Peyer's patch (tissue), 4 donors: Measurements from ENCODE around the gene TNS4. TPM values are rescaled to one million over a fixed set of nuclear protein-coding genes. Genes with fewer than 3 reads are reported as not detected.

Experiments used
- DNase-seq, 3 donors: peaks; one replicate each; pipeline ENCODE4 v3.0.0-alpha.2; 2017 to 2019
- H3K27ac ChIP-seq, 4 donors: fragments of 200-600 bp; sonication (generic); one replicate each; pipeline ENCODE4 v1.5.1; 2016 to 2019
- H3K27me3 ChIP-seq, 2 donors: fragments of 200-600 bp; sonication (generic); one replicate each; pipeline ENCODE4 v1.5.1; 2019
- H3K36me3 ChIP-seq, 3 donors: fragments of 200-600 bp; sonication (generic); one replicate each; pipeline ENCODE4 v1.5.1; 2016 to 2019
- H3K4me1 ChIP-seq, 4 donors: fragments of 200-600 bp; sonication (generic); one replicate each; pipeline ENCODE4 v1.5.1; 2016 to 2019
- H3K4me3 ChIP-seq, 4 donors: fragments of 200-600 bp; sonication (generic); 1 replicate in 3 of 4; 2 replicates in 1 of 4; pipeline ENCODE4 v1.5.1; 2016 to 2019; ENCODE audit warnings: mild to moderate bottlenecking in 1 of 4
- H3K9me3 ChIP-seq, 4 donors: fragments of 200-600 bp; sonication (generic); one replicate each; pipeline ENCODE4 v1.5.1; 2016 to 2019; ENCODE audit warnings: mild to moderate bottlenecking in 1 of 4
- CTCF ChIP-seq, 6 experiments: fragments of 450-650 bp in 4 of 6; fragments of 200-600 bp in 2 of 6; sonication (generic) in 1 of 6; IDR thresholded peaks; one replicate each; pipeline ENCODE4 v1.5.1; 2017 to 2019; ENCODE audit warnings: antibody characterized with exemption in 6 of 6, mild to moderate bottlenecking in 3 of 6, moderate library complexity in 1 of 6
- POLR2A ChIP-seq, 2 donors: fragments of 450-650 bp; IDR thresholded peaks; one replicate each; pipeline ENCODE4 v1.5.1; 2017; ENCODE audit warnings: antibody characterized with exemption in 2 of 2, mild to moderate bottlenecking in 2 of 2, moderate library complexity in 2 of 2
- total RNA-seq, 4 donors: library from RNA; depleted of rRNA; stranded (reverse); fragments of >200 nt; gene quantifications; one replicate each; pipeline ENCODE4 v1.1.0, GENCODE V29; 2016

The TNS4 gene
- total RNA-seq, 4 donors from 2014 or later, result 0.54 to 2.5 (median 1.7) TPM

GRCh38 chr17:40533896-40534295 lies 32.5 kb upstream of the TNS4 start:
- H3K4me1 ChIP-seq, result peaks cover 0 to 32% (median 19%) of the 10 kb centered on the region in 4 donors
- peak overlapping the region in 3 of 4 donors; percentile 2 to 32 (median 8) for H3K27ac ChIP-seq
- no peaks in the 10 kb centered on the region for H3K36me3 ChIP-seq
- H3K27me3 ChIP-seq, result no peaks in the 10 kb centered on the region
- TF ChIP-seq CTCF (IDR thresholded peaks at IDR 0.05), result no peak
- no peak for TF ChIP-seq POLR2A (IDR thresholded peaks at IDR 0.05)
- peak in 1 of 3 donors; percentile 15 for DNase-seq
- no peak overlapping the region for H3K4me3 ChIP-seq
- no peaks in the 10 kb centered on the region for H3K9me3 ChIP-seq

- Histone ChIP-seq H3K36me3 (no peaks in the 10 kb centered on the region), H3K4me1 (peaks cover 0 to 32% (median 19%) of the 10 kb centered on the region in 4 donors), H3K4me3 (no peak overlapping the region), H3K27me3 (no peaks in the 10 kb centered on the region), H3K27ac (peak overlapping the region in 3 of 4 donors; percentile 20 to 49 (median 31)), H3K9me3 (no peaks in the 10 kb centered on the region)
- peak in 2 of 3 donors; percentile 39 to 45 for DNase-seq
- TF ChIP-seq POLR2A (IDR thresholded peaks at IDR 0.05), result no peak
- TF ChIP-seq CTCF (IDR thresholded peaks at IDR 0.05), result no peak
Measured at GRCh38 chr17:40532520-40533253, 31.3 kb upstream of the TNS4 start.

- no peaks in the 10 kb centered on the region for H3K9me3 ChIP-seq
- TF ChIP-seq CTCF (IDR thresholded peaks at IDR 0.05) (no peak), POLR2A (IDR thresholded peaks at IDR 0.05) (no peak)
- no peaks in the 10 kb centered on the region for H3K27me3 ChIP-seq
- no peak overlapping the region for H3K4me3 ChIP-seq
- peaks cover 0 to 24% (median 18%) of the 10 kb centered on the region in 4 donors for H3K4me1 ChIP-seq
- H3K27ac ChIP-seq, result no peak overlapping the region
- H3K36me3 ChIP-seq, result no peaks in the 10 kb centered on the region
- DNase-seq, result peak in 2 of 3 donors; percentile 38 to 45
Measured at GRCh38 chr17:40531051-40531991, 29.9 kb upstream of the TNS4 start.

GRCh38 chr17:40530531-40530994 lies 29.1 kb upstream of the TNS4 start:
- peak in 2 of 3 donors; percentile 35 to 39 for DNase-seq
- TF ChIP-seq POLR2A (IDR thresholded peaks at IDR 0.05) (no peak), CTCF (IDR thresholded peaks at IDR 0.05) (no peak)
- H3K9me3 ChIP-seq, result no peaks in the 10 kb centered on the region
- no peaks in the 10 kb centered on the region for H3K27me3 ChIP-seq
- no peak overlapping the region for H3K27ac ChIP-seq
- H3K4me3 ChIP-seq, result no peak overlapping the region
- H3K4me1 ChIP-seq, result peaks cover 0 to 20% (median 18%) of the 10 kb centered on the region in 4 donors
- no peaks in the 10 kb centered on the region for H3K36me3 ChIP-seq

- Histone ChIP-seq H3K27me3 (no peaks in the 10 kb centered on the region), H3K9me3 (no peaks in the 10 kb centered on the region), H3K27ac (no peak overlapping the region), H3K36me3 (no peaks in the 10 kb centered on the region), H3K4me1 (peaks cover 0 to 20% (median 18%) of the 10 kb centered on the region in 4 donors), H3K4me3 (no peak overlapping the region)
- no peak for TF ChIP-seq POLR2A (IDR thresholded peaks at IDR 0.05)
- TF ChIP-seq CTCF (IDR thresholded peaks at IDR 0.05), result no peak
- peak in 1 of 3 donors; percentile 11 for DNase-seq
Measured at GRCh38 chr17:40529991-40530390, 28.6 kb upstream of the TNS4 start.
